Measurements from ENCODE around the gene GPRC6A. TPM values are rescaled to one million over a fixed set of nuclear protein-coding genes. Genes with fewer than 3 reads are reported as not detected.

Gene GPRC6A
- total RNA-seq, 2 experiments from 2014 or later: not detected

DNA sequence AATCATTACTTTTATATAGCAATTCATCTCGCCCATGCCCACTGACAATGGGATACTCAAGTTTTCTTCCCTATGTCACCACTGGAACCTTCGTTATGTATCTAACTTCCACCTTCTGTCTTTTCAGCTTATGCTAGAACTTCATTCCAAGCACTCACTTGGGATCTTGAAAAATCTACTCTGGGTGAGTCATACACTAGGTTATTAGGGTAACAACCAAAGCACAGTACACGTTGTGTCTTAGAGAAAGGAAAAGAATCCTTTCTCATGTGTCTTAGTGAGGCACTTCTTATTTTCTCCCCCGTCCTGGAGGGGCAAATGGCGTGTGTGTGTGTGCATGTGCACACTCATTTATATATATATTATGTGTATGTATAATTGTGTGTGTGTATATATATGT is 45.0 kb downstream of the GPRC6A start:
- POLR2A ChIA-PET: no interaction called here
- CTCF ChIA-PET: no interaction called here

- ChIA-PET POLR2A (no interaction called here), CTCF (no interaction called here)
Observed at GRCh38 chr6:116779573-116780164, 49.2 kb downstream of the GPRC6A start.

DNA sequence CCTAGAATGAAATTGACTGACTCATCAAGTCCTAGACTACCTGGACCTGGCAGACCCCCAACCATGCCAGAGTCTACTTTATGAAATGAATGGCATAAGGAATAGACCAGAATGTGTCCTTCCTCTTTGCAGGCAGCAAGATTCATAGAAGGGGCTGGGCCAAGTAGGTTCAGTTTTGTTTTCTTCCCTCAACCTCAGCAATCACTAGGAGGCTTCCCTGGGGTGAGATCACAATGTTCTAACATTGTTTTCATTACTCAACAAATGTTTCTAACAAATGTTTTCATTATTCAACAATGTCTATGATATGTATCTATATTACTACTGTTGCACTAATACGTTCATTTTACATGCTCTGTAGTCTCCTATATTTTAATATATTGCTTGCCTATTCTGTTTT is 55.0 kb downstream of the GPRC6A start:
- POLR2A ChIA-PET: no interaction called here
- CTCF ChIA-PET: no interaction called here

GRCh38 chr6:116772450-116772849 is 56.4 kb downstream of the GPRC6A start:
- POLR2A ChIA-PET: no interaction called here
- CTCF ChIA-PET: no interaction called here

DNA sequence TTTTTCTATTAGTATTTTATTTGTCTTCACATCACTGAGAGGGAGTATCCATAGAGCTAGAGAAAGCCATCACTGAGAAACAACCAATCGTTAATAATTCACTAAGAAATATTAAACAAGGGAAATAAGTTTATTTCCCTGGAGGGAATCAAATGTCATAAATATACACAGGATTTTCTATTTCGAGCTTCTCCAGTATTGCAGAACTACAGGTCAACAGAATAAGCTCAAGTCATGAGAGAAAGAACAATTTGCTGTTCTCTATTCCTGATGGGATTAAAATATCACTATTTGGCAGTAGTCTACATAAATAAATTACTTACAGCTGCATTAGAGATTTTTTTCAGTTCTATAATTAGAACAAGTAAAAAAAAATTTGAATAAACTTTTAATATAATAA is 61.2 kb downstream of the GPRC6A start:
- ChIA-PET POLR2A (no interaction called here), CTCF (no interaction called here)

DNA sequence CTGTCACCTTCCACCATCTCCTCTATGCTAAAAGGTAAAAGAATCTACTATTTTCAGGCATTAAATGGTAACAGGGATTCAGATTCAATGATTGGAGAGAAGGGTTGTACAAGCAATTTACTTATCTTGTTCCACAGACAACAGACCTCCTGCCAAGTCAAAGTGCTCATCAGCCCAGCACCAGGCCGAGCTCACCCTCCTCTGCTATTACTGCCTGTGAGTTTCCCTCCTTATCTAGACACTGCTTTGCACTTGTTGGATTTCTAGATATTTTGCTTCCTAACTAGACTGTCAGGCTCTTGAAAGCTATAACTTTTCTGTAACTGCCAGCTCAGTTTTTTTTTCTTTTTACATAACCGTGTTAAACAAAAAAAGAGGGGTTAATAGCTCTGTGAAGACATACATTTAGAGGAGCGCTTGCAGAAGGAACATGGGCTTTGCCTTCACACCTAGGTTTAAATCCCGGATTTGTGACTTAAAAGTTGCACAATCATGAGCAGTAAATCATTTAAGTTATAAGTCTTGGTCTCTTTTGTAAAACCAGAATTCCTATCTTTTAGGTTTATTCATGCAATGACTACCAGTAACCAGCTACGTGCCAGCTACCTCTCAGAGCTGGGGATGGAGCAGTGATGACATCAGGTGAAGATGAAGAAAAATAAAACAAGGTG is 62.2 kb downstream of the GPRC6A start:
- ChIA-PET POLR2A (no interaction called here), CTCF (interaction anchor here (0.5 kb wide), 1 partner anchor 158 kb away, joined by 3 read pairs; no protein-coding TSS in a partner anchor)

GRCh38 chr6:116764961-116765841 is 63.7 kb downstream of the GPRC6A start, which contains the start of gene FAM162B:
TSS of gene FAM162B (minus strand) at chr6:116765719. CDS start at chr6:116765576, 143 bp downstream.
- POLR2A ChIA-PET: no interaction called here
- CTCF ChIA-PET: no interaction called here

GRCh38 chr6:116764629-116764960 is 64.3 kb downstream of the GPRC6A start:
- CTCF ChIA-PET: no interaction called here
- POLR2A ChIA-PET: no interaction called here

GRCh38 chr6:116763906-116764628 is 64.8 kb downstream of the GPRC6A start:
- ChIA-PET CTCF (no interaction called here), POLR2A (no interaction called here)

- CTCF ChIA-PET: no interaction called here
- POLR2A ChIA-PET: no interaction called here
Observed at GRCh38 chr6:116763048-116763447, 65.8 kb downstream of the GPRC6A start.

- POLR2A ChIA-PET: no interaction called here
- CTCF ChIA-PET: no interaction called here
Observed at GRCh38 chr6:116762235-116762634, 66.6 kb downstream of the GPRC6A start.

DNA sequence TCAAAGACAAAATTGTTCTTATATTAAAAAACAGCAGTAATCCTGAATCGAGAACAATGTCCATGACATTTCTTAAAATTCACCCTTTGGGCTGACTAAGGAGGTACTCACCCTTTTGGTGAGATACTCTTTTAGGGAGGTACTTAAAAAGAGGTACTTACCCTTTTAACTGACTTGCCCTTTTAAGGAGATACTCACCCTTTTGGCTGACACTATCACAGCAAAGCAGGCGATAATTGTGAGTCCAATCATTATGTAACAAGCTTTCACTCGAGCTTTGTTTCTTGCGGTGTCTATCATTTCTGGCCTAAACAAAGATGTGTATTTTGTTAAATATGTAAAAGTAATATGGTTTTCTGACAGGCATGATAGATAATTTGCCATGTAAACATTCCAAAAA is 67.1 kb downstream of the GPRC6A start:
- POLR2A ChIA-PET: no interaction called here
- CTCF ChIA-PET: no interaction called here

- POLR2A ChIA-PET: no interaction called here
- CTCF ChIA-PET: no interaction called here
Observed at GRCh38 chr6:116745176-116745575, 83.7 kb downstream of the GPRC6A start.

Other genes with a start within 250 kb of the GPRC6A start
- under 1 TPM in 1 of 2 experiments, not detected in 1; 0.08 TPM for gene RSPH4A, start 212.6 kb downstream of the GPRC6A start, total RNA-seq
- gene ZUP1, start 160.3 kb downstream of the GPRC6A start, total RNA-seq: 10 to 100 TPM; 15.7 to 19.3 TPM
- gene KPNA5, start 147.9 kb downstream of the GPRC6A start, total RNA-seq: 10 to 100 TPM in 1 of 2 experiments, 1 to 10 TPM in 1; 6.9 to 11.0 TPM
- not detected for gene FAM162B, start 63.4 kb downstream of the GPRC6A start, total RNA-seq
- gene RFX6, start 48.2 kb upstream of the GPRC6A start, total RNA-seq: not detected

All from activated CD8-positive, alpha-beta memory T cell treated with anti-CD3 and anti-CD28 coated beads for 36 hours (primary cell).